Peyer's patch (tissue), 4 donors: Measurements from ENCODE around the gene TAAR2. TPM values are rescaled to one million over a fixed set of nuclear protein-coding genes. Genes with fewer than 3 reads are reported as not detected.

Experiments
- DNase-seq, 3 donors: peaks; one replicate each; pipeline ENCODE4 v3.0.0-alpha.2; 2017 to 2019
- H3K27ac ChIP-seq, 4 donors: fragments of 200-600 bp; sonication (generic); one replicate each; pipeline ENCODE4 v1.5.1; 2016 to 2019
- H3K27me3 ChIP-seq, 2 donors: fragments of 200-600 bp; sonication (generic); one replicate each; pipeline ENCODE4 v1.5.1; 2019
- H3K36me3 ChIP-seq, 3 donors: fragments of 200-600 bp; sonication (generic); one replicate each; pipeline ENCODE4 v1.5.1; 2016 to 2019
- H3K4me1 ChIP-seq, 4 donors: fragments of 200-600 bp; sonication (generic); one replicate each; pipeline ENCODE4 v1.5.1; 2016 to 2019
- H3K4me3 ChIP-seq, 4 donors: fragments of 200-600 bp; sonication (generic); 1 replicate in 3 of 4; 2 replicates in 1 of 4; pipeline ENCODE4 v1.5.1; 2016 to 2019; ENCODE audit warnings: mild to moderate bottlenecking in 1 of 4
- H3K9me3 ChIP-seq, 4 donors: fragments of 200-600 bp; sonication (generic); one replicate each; pipeline ENCODE4 v1.5.1; 2016 to 2019; ENCODE audit warnings: mild to moderate bottlenecking in 1 of 4
- CTCF ChIP-seq, 6 experiments: fragments of 450-650 bp in 4 of 6; fragments of 200-600 bp in 2 of 6; sonication (generic) in 1 of 6; IDR thresholded peaks; one replicate each; pipeline ENCODE4 v1.5.1; 2017 to 2019; ENCODE audit warnings: antibody characterized with exemption in 6 of 6, mild to moderate bottlenecking in 3 of 6, moderate library complexity in 1 of 6
- POLR2A ChIP-seq, 2 donors: fragments of 450-650 bp; IDR thresholded peaks; one replicate each; pipeline ENCODE4 v1.5.1; 2017; ENCODE audit warnings: antibody characterized with exemption in 2 of 2, mild to moderate bottlenecking in 2 of 2, moderate library complexity in 2 of 2
- total RNA-seq, 4 donors: library from RNA; depleted of rRNA; stranded (reverse); fragments of >200 nt; gene quantifications; one replicate each; pipeline ENCODE4 v1.1.0, GENCODE V29; 2016

TAAR2 gene
- total RNA-seq, result not detected

- no peak within 1 kb of the TSS for H3K4me3 ChIP-seq
- DNase-seq, result no peak
- H3K36me3 ChIP-seq, result no peaks in the 10 kb centered on the region
- H3K4me1 ChIP-seq, result no peaks in the 10 kb centered on the region
- H3K27me3 ChIP-seq, result no peaks in the 10 kb centered on the region
- H3K9me3 ChIP-seq, result no peaks in the 10 kb centered on the region
- H3K27ac ChIP-seq, result no peak within 1 kb of the TSS
- no peak for TF ChIP-seq CTCF (IDR thresholded peaks at IDR 0.05)
- TF ChIP-seq POLR2A (IDR thresholded peaks at IDR 0.05), result no peak
These were observed at the start of gene TAAR2 for GRCh38 chr6:132624175-132624574. TSS of gene TAAR2 (minus strand) at chr6:132624275. CDS start at chr6:132624275, 0 bp downstream.

- TF ChIP-seq POLR2A (IDR thresholded peaks at IDR 0.05) (no peak), CTCF (IDR thresholded peaks at IDR 0.05) (no peak)
- H3K27ac ChIP-seq, result no peak overlapping the region
These were observed 49.5 kb upstream of the TAAR2 start for GRCh38 chr6:132673376-132674094.

GRCh38 chr6:132671295-132671694, 47.2 kb upstream of the TAAR2 start:
- no peaks in the 10 kb centered on the region for H3K36me3 ChIP-seq
- H3K9me3 ChIP-seq, result no peaks in the 10 kb centered on the region
- H3K4me1 ChIP-seq, result peaks cover 0 to 35% (median 2%) of the 10 kb centered on the region in 4 donors
- no peak overlapping the region for H3K4me3 ChIP-seq
- TF ChIP-seq POLR2A (IDR thresholded peaks at IDR 0.05), result no peak
- H3K27ac ChIP-seq, result no peak overlapping the region
- H3K27me3 ChIP-seq, result no peaks in the 10 kb centered on the region
- DNase-seq, result no peak

More at GRCh38 chr6:132673376-132674094, 49.5 kb upstream of the TAAR2 start:
- Histone ChIP-seq H3K4me1 (peaks cover 0 to 37% (median 2%) of the 10 kb centered on the region in 4 donors), H3K9me3 (no peaks in the 10 kb centered on the region), H3K4me3 (no peak overlapping the region), H3K27me3 (no peaks in the 10 kb centered on the region), H3K36me3 (no peaks in the 10 kb centered on the region)
- DNase-seq, result peak in 2 of 3 donors; percentile 83 to 85

- Histone ChIP-seq H3K4me1 (peaks cover 0 to 26% (median 2%) of the 10 kb centered on the region in 4 donors), H3K36me3 (no peaks in the 10 kb centered on the region), H3K27ac (no peak overlapping the region), H3K9me3 (no peaks in the 10 kb centered on the region), H3K27me3 (no peaks in the 10 kb centered on the region), H3K4me3 (no peak overlapping the region)
- TF ChIP-seq POLR2A (IDR thresholded peaks at IDR 0.05) (no peak), CTCF (IDR thresholded peaks at IDR 0.05) (peak in 5 of 6 experiments; percentile 53 to 78 (median 70))
- no peak for DNase-seq
These were observed 45.7 kb upstream of the TAAR2 start for GRCh38 chr6:132669690-132670291.

GRCh38 chr6:132666118-132666517, 42.0 kb upstream of the TAAR2 start:
- no peaks in the 10 kb centered on the region for H3K27me3 ChIP-seq
- H3K27ac ChIP-seq, result no peak overlapping the region
- TF ChIP-seq CTCF (IDR thresholded peaks at IDR 0.05) (no peak), POLR2A (IDR thresholded peaks at IDR 0.05) (no peak)
- H3K36me3 ChIP-seq, result no peaks in the 10 kb centered on the region
- H3K9me3 ChIP-seq, result no peaks in the 10 kb centered on the region
- H3K4me3 ChIP-seq, result no peak overlapping the region
- peaks cover 0 to 10% (median 0%) of the 10 kb centered on the region in 4 donors for H3K4me1 ChIP-seq
- no peak for DNase-seq

GRCh38 chr6:132664309-132665034, 40.4 kb upstream of the TAAR2 start:
- Histone ChIP-seq H3K27ac (no peak overlapping the region), H3K9me3 (no peaks in the 10 kb centered on the region), H3K36me3 (no peaks in the 10 kb centered on the region), H3K4me1 (no peaks in the 10 kb centered on the region), H3K4me3 (no peak overlapping the region), H3K27me3 (no peaks in the 10 kb centered on the region)
- no peak for TF ChIP-seq POLR2A (IDR thresholded peaks at IDR 0.05)
- TF ChIP-seq CTCF (IDR thresholded peaks at IDR 0.05), result no peak
- DNase-seq, result no peak
